ENCODE data around the gene SRM. TPM values are rescaled to one million over a fixed set of nuclear protein-coding genes. Genes with fewer than 3 reads are reported as not detected.

SRM gene
- total RNA-seq, 6 donors from 2014 or later, result 7.3 to 72.9 (median 50.2) TPM

DNA sequence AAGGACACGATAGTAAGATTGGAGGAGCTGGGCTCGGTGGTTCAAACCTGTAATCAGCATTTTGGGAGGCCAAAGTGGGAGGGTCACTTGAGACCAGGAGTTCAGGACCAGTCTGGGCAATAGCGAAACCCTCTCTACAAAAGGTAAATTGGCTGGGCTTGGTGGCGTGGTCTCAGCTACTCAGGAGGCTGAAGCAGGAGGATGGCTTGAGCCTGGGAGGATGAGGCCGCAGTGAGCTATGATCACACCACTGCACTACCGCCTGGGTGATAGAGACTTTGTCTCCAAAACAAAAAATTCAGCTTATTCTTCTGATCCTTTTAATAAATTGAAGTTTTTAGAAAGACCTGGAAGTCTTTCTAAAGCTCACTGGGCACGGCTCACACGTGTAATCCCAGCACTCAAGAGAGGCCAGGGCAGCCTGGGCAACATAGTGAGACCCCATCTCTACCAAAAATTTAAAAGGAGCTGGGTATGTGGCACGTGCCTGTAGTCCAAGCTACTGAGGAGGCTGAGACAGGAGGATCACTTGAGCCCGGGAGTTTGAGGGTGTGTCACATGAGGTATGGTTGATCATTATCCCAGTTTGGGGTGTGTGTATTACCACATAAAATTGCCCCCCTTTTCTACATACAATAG, 28.1 kb downstream of the SRM start:
- DNase-seq, result no peak
- Histone ChIP-seq H3K27ac (no peak overlapping the region), H3K4me1 (no peaks in the 10 kb centered on the region), H3K9me3 (no peaks in the 10 kb centered on the region), H3K36me3 (peaks cover 0 to 30% (median 13%) of the 10 kb centered on the region in 4 donors), H3K4me3 (no peak overlapping the region), H3K27me3 (no peaks in the 10 kb centered on the region)
- no peak for ATAC-seq (ENCODE audit: low FRiP score in 2 of 2)
- 91 to 94% methylated on average over 10 of the region's 10 CpGs for WGBS, 2 donors
- TF ChIP-seq POLR2AphosphoS5 (IDR thresholded peaks at IDR 0.05) (no peak), EP300 (IDR thresholded peaks at IDR 0.05) (no peak), POLR2A (IDR thresholded peaks at IDR 0.05) (no peak)
- TF ChIP-seq, protein P1, sequence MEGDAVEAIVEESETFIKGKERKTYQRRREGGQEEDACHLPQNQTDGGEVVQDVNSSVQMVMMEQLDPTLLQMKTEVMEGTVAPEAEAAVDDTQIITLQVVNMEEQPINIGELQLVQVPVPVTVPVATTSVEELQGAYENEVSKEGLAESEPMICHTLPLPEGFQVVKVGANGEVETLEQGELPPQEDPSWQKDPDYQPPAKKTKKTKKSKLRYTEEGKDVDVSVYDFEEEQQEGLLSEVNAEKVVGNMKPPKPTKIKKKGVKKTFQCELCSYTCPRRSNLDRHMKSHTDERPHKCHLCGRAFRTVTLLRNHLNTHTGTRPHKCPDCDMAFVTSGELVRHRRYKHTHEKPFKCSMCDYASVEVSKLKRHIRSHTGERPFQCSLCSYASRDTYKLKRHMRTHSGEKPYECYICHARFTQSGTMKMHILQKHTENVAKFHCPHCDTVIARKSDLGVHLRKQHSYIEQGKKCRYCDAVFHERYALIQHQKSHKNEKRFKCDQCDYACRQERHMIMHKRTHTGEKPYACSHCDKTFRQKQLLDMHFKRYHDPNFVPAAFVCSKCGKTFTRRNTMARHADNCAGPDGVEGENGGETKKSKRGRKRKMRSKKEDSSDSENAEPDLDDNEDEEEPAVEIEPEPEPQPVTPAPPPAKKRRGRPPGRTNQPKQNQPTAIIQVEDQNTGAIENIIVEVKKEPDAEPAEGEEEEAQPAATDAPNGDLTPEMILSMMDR (IDR thresholded peaks at IDR 0.05), result no peak

- Histone ChIP-seq H3K4me1 (no peaks in the 10 kb centered on the region), H3K27ac (no peak overlapping the region), H3K4me3 (no peak overlapping the region), H3K36me3 (peaks cover 0 to 39% (median 18%) of the 10 kb centered on the region in 4 donors), H3K27me3 (no peaks in the 10 kb centered on the region), H3K9me3 (no peaks in the 10 kb centered on the region)
- ATAC-seq (ENCODE audit: low FRiP score in 2 of 2) (no peak), DNase-seq (no peak)
- WGBS, 2 donors, result 90 to 95% methylated on average over 9 of the region's 9 CpGs
- TF ChIP-seq POLR2AphosphoS5 (IDR thresholded peaks at IDR 0.05) (no peak), EP300 (IDR thresholded peaks at IDR 0.05) (no peak), POLR2A (IDR thresholded peaks at IDR 0.05) (no peak)
- TF ChIP-seq, protein P1 (IDR thresholded peaks at IDR 0.05), result no peak
Measured at GRCh38 chr1:11030865-11031264, 29.0 kb downstream of the SRM start.

GRCh38 chr1:11028018-11028417, 31.8 kb downstream of the SRM start:
- TF ChIP-seq, protein P1 (IDR thresholded peaks at IDR 0.05), result no peak
- TF ChIP-seq EP300 (IDR thresholded peaks at IDR 0.05), result no peak
- TF ChIP-seq POLR2A (IDR thresholded peaks at IDR 0.05), result no peak
- no peak for TF ChIP-seq POLR2AphosphoS5 (IDR thresholded peaks at IDR 0.05)

GRCh38 chr1:11027316-11027715, 32.5 kb downstream of the SRM start:
- WGBS, 2 donors, result 76 to 86% methylated on average over 6 of the region's 6 CpGs
- H3K27ac ChIP-seq, result no peak overlapping the region
- TF ChIP-seq POLR2A (IDR thresholded peaks at IDR 0.05), result no peak
- no peak for TF ChIP-seq POLR2AphosphoS5 (IDR thresholded peaks at IDR 0.05)
- TF ChIP-seq, protein P1 (IDR thresholded peaks at IDR 0.05), result no peak
- TF ChIP-seq EP300 (IDR thresholded peaks at IDR 0.05), result no peak
- no peaks in the 10 kb centered on the region for H3K4me1 ChIP-seq
- ATAC-seq (ENCODE audit: low FRiP score in 2 of 2), result no peak
- no peak for DNase-seq
- no peaks in the 10 kb centered on the region for H3K27me3 ChIP-seq
- no peaks in the 10 kb centered on the region for H3K9me3 ChIP-seq
- no peak overlapping the region for H3K4me3 ChIP-seq
- peaks cover 20 to 74% (median 45%) of the 10 kb centered on the region in 4 donors for H3K36me3 ChIP-seq

More at GRCh38 chr1:11028018-11028417, 31.8 kb downstream of the SRM start:
- Histone ChIP-seq H3K4me1 (no peaks in the 10 kb centered on the region), H3K36me3 (peaks cover 13 to 67% (median 39%) of the 10 kb centered on the region in 4 donors), H3K27ac (no peak overlapping the region), H3K27me3 (no peaks in the 10 kb centered on the region), H3K4me3 (no peak overlapping the region), H3K9me3 (no peaks in the 10 kb centered on the region)
- WGBS, 2 donors, result 91 to 95% methylated on average over 3 of the region's 3 CpGs
- DNase-seq (no peak), ATAC-seq (ENCODE audit: low FRiP score in 2 of 2) (no peak)

DNA sequence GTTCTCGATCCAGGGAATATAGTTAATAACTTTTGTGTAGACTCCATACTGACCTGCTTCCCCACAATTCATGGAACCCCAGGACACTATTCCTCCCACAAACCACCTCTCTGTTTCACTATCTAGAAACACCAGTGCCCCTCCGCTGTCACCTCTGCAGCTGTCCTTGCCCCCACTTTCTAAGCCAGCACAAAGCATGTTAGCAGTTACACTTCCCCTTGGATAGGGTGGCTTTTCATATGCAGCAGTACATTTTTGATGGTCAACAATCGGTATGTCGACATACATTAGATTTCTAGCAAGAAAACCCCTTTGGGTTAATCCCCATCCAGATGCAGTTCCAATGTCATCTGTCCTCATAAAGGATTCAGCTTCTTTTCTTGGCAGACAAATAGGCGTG, 32.9 kb downstream of the SRM start:
- peaks cover 25 to 79% (median 49%) of the 10 kb centered on the region in 4 donors for H3K36me3 ChIP-seq
- ATAC-seq (ENCODE audit: low FRiP score in 2 of 2) (no peak), DNase-seq (no peak)
- H3K27me3 ChIP-seq, result no peaks in the 10 kb centered on the region
- no peak overlapping the region for H3K4me3 ChIP-seq
- H3K9me3 ChIP-seq, result no peaks in the 10 kb centered on the region
- no peak for TF ChIP-seq POLR2A (IDR thresholded peaks at IDR 0.05)
- TF ChIP-seq POLR2AphosphoS5 (IDR thresholded peaks at IDR 0.05), result no peak
- TF ChIP-seq, protein P1 (IDR thresholded peaks at IDR 0.05), result no peak
- no peak for TF ChIP-seq EP300 (IDR thresholded peaks at IDR 0.05)
- H3K4me1 ChIP-seq, result no peaks in the 10 kb centered on the region
- H3K27ac ChIP-seq, result no peak overlapping the region
- WGBS, 2 donors, result 94 to 97% methylated on average over 5 of the region's 5 CpGs
